ENCODE results near the gene AP4M1. TPM values are rescaled to one million over a fixed set of nuclear protein-coding genes. Genes with fewer than 3 reads are reported as not detected.

Gene AP4M1
- total RNA-seq, 2 experiments from 2014 or later, result 25.0 to 33.8 TPM

GRCh38 chr7:100132126-100132525 lies 30.7 kb downstream of the AP4M1 start:
- CTCF ChIA-PET (ENCODE audit: unreplicated experiment), result no interaction called here
- no peaks in the 10 kb centered on the region for H4K20me1 ChIP-seq (ENCODE audit: insufficient read depth, low read length)
- no peaks in the 10 kb centered on the region for H3K9me2 ChIP-seq (ENCODE audit: insufficient read depth, low read length)
- POLR2A ChIA-PET, result interaction anchor here (0.5 to 1.1 kb wide), 4 partner anchors 31 to 271 kb away, joined by 3 to 9 read pairs (median 4); no protein-coding TSS in a partner anchor
- intact Hi-C loops (cut with micrococcal nuclease; ENCODE audit: unreplicated experiment), result loop anchor here (1.0 to 10.0 kb wide), 4 partner anchors 85 to 275 kb away; no protein-coding TSS in a partner anchor
- H3K4me3 ChIP-seq (ENCODE audit: low read depth, low read length, poor library complexity, severe bottlenecking), result no peak overlapping the region
- TF ChIP-seq EZH2phosphoT487 (IDR thresholded peaks at IDR 0.05; ENCODE audit: borderline replicate concordance, low read depth, low read length), result no peak
- H3K36me3 ChIP-seq (ENCODE audit: insufficient read depth, low read length), result no peaks in the 10 kb centered on the region
- BruUV-seq (replicated peaks), result no TSS peak
- peaks cover 34% of the 10 kb centered on the region for H3K4me1 ChIP-seq (ENCODE audit: insufficient read depth, low read length, poor library complexity, severe bottlenecking)
- DNase-seq (ENCODE audit: low spot score), result no peak
- H3K27ac ChIP-seq (ENCODE audit: low read depth, low read length, poor library complexity, severe bottlenecking), result no peak overlapping the region
- H3K9me3 ChIP-seq (ENCODE audit: low read length), result no peaks in the 10 kb centered on the region
- peak overlapping the region; percentile 27; the same call in 1 of the 2 replicates for H3K4me2 ChIP-seq (ENCODE audit: low read length)
- H3K79me2 ChIP-seq (ENCODE audit: insufficient read depth, low read depth, low read length), result no peaks in the 10 kb centered on the region
- no peak overlapping the region for H2AFZ ChIP-seq (ENCODE audit: low read length)

- CTCF ChIA-PET (ENCODE audit: unreplicated experiment), result interaction anchor here (0.5 to 1.2 kb wide), 6 partner anchors 32 to 269 kb away, joined by 3 to 6 read pairs (median 4); partner anchors contain the start of gene MCM7
- Histone ChIP-seq H3K4me2 (ENCODE audit: low read length) (peak overlapping the region; percentile 27; the same call in 1 of the 2 replicates), H2AFZ (ENCODE audit: low read length) (0 out of 2 replicates have a peak overlapping the region, but pooled peaks have one; percentile 1)
Observed at GRCh38 chr7:100132697-100133151, 31.3 kb downstream of the AP4M1 start.

More at GRCh38 chr7:100132697-100133151, 31.3 kb downstream of the AP4M1 start:
- Histone ChIP-seq H3K4me1 (ENCODE audit: insufficient read depth, low read length, poor library complexity, severe bottlenecking) (peaks cover 36% of the 10 kb centered on the region), H3K9me3 (ENCODE audit: low read length) (no peaks in the 10 kb centered on the region), H3K9me2 (ENCODE audit: insufficient read depth, low read length) (no peaks in the 10 kb centered on the region), H3K79me2 (ENCODE audit: insufficient read depth, low read depth, low read length) (no peaks in the 10 kb centered on the region), H3K36me3 (ENCODE audit: insufficient read depth, low read length) (no peaks in the 10 kb centered on the region), H3K27ac (ENCODE audit: low read depth, low read length, poor library complexity, severe bottlenecking) (no peak overlapping the region), H3K4me3 (ENCODE audit: low read depth, low read length, poor library complexity, severe bottlenecking) (no peak overlapping the region), H4K20me1 (ENCODE audit: insufficient read depth, low read length) (no peaks in the 10 kb centered on the region)
- DNase-seq (ENCODE audit: low spot score), result peak; percentile 81
- POLR2A ChIA-PET, result interaction anchor here (0.5 to 1.1 kb wide), 5 partner anchors 31 to 270 kb away, joined by 3 to 9 read pairs (median 3); no protein-coding TSS in a partner anchor
- BruUV-seq (replicated peaks), result no TSS peak
- intact Hi-C loops (cut with micrococcal nuclease; ENCODE audit: unreplicated experiment), result loop anchor here (1.0 to 10.0 kb wide), 4 partner anchors 85 to 275 kb away; no protein-coding TSS in a partner anchor
- no peak for TF ChIP-seq EZH2phosphoT487 (IDR thresholded peaks at IDR 0.05; ENCODE audit: borderline replicate concordance, low read depth, low read length)
- peak; percentile 96 for TF ChIP-seq CTCF (conservative IDR thresholded peaks at IDR 0.05; ENCODE audit: low read length)

Data from OCI-LY7 (cell line).